Measurements from ENCODE around the gene CFAP20.
"Not testable (repeated sequence)": the region's sequence is repeated elsewhere in the genome, so short reads cannot be mapped to it uniquely, and the experiment has no call there.

The CFAP20 gene

DNA sequence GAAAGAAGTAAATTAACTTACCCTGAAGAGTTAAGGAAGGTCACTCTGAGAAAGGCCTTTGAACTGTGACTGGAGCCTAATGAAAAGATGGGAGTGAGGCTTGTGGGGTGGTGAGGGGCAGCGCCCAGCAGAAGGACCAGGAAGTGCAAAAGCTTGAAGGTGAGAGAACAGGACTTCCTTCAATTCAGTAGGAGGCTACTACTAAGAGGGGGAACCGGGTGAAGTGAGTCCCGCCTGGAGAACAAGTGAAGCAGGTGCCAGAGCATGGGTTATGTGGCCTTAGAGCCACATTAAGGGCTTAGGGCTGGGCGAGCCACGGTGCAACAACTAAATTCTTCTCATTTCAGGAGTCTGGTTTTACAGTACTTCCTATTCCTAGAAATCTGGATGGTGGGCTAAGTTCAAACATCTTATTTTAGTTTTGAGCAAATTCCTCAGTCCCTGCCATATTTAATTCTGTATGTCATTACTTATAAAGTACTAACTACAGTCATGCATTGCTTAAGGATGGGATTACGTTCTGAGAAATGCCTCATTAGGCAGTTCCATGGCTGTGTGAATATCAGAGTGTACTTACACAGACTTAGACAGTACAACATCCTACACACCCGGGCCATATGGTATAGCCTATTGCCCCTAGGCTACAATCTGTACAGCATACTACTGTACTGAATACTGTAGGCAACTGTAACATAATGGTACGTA lies 5.1 kb downstream of the CFAP20 start:
- no peak for DNase-seq

DNA sequence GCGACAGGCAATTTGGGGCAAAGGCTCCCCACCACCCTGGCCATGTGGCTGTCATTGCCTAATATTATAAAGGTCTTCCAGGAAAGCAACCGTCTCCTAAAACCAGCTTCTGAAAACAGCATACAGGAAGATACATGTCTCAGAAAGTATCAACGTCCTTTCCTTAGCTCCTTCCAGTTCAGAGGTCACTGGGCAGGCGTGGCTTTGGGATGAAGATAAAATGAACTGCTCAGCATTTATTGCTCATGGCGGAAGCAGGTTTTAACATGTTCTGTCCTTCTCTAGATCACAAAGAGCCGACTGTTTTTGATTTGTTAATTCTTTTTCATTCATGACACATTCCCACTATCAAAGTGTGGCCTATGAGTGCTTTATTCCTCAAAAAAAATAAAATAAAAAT lies 8.0 kb downstream of the CFAP20 start:
- no peak for DNase-seq

DNA sequence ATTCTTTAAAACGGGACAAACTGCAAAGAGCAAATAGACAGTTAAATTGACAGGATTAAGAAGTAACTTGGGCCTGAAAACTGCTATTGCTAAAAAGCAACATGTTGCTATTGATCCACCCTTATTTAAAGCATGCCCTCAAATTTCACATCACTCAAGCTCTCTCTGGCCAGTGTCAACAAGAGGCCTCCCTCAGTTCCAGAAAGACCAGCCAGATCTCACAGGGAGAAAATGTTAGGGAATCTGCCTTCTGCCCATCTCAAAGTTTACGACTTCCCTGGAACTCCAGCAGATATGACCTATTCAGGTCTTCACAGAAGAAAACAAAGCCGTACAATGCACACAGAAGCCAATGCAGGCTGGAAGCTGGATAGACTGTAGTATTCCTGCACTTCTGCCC lies 8.9 kb downstream of the CFAP20 start:
- DNase-seq = no peak

DNA sequence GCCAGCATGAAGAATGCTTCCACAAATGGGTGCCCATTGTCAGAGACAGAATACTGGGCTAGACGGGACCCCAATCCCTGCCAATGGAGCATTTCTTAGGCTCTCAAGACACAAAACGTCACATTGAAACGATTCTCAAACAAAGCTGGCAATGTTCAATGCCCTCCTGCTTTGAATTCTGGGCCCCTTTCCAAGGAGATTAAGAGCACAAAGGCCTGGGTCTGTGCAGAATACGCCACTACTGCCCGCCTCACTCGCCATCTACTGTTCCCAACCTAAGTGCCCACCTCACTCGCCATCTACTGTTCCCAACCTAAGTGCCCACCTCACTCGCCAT lies 9.7 kb downstream of the CFAP20 start:
- no peak for DNase-seq

DNA sequence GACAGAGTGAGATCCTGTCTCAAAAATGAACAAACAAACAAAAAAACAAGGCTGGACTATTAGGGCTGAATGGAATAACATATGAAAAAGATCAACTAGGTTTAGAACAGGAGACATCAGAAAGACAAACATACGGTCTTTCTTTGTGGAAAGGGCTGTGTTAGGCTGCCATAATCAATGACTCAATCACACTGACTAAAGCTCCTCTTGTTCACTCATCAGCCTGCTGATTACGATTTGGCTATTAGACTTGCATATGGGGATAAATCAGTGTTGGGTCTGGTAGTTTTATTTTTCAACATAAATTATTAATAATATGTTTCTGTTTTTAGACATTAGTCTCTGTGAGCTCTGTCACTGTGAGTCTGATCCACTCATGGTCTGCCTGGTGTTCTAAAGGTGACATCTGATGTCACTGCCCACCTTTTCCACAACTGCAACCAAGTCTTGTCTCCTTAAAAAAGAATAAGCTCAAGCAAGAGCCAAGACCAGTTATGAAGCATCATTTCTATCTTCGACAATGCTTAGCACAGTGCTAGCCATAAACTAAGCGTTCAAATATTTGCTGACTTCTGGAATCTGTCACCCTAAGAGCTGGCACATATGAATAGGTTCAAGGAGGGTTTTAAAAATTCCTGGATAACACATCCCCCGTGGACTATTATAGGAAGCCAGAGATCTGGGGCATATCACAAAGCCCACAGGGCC lies 10.2 kb downstream of the CFAP20 start:
- no peak for DNase-seq

DNA sequence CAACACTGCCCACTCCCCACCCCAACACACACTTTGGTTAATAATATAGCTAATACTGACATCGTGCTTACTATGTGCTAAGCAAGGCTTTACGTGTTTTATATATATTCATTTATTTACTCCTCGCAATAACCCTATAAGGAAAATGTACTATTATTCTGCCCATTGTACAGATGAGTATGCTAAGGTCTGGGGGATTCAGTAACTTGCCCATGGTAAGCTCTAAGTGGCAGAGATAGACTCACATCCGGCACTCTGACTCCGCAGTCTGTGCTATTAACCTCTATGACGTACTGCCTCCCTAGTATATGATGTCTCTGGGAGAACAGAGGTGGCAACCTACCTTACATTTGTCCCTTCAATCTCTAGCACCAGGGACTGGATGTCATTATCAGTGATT lies 12.7 kb downstream of the CFAP20 start:
- DNase-seq = no peak

DNA sequence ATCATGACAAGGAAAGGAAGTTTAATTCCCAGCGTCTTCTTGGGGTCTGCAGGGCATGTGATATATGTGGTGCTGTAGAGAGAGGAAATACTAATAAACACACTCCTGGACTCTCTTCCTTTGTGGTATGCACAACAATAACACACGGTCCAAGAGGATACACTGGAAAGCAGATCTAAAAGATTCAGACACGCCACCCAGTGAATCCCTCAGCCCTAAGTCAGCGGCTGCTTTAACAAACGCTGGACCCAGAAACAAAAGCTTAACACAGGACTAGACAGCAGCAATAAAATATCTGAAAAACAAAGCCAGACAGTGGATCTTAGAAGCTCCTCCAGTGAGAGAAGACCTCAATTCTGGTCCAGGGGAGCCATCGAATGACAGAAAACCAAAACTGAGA lies 13.1 kb downstream of the CFAP20 start:
- no peak for DNase-seq

DNA sequence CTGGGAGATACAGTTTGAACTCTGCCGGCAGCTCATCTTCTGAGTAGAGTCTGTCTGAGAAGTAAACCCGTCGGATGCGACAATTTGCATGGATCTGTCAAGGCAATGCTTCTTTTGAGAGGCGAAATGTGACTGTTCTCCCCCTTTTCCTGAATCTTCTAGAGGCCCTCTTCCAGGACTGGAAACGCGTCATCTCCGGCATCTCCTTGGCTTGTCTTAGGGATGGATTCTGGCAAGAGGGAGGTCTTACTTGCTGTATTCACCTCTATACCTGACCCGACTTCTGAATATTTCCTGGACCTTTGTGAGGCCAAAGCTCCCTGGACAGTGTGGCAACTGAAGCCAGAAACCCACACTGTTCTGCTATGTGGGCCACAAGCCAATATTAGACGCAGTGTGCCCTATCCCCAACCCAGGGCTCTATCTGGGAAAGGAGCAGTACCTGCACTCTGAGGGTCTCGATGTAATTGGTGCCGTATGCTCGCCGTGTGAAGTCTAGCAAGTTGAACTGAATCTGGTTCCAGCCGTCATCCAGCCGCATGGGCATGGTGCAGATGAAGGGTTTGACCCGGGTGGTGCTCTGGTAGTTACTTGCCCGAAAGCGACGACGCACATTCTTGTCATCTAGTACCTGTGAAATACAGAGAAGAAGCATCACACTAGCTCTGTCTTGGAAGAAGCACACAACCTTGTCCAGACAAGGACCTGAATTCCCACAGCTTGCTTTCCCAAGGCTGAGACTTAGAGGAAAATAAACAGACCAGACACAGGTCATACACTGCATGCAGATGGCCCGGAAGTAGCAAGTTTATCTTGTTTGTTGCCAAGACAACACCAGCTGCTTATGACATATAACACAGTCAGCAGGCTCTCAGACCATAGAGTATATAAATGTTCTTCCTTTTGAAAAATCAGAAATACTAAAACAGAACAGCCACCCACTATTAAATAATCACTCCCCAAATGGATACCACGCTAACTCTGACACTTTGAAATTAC lies 14.1 kb downstream of the CFAP20 start:
- no peak for DNase-seq

DNA sequence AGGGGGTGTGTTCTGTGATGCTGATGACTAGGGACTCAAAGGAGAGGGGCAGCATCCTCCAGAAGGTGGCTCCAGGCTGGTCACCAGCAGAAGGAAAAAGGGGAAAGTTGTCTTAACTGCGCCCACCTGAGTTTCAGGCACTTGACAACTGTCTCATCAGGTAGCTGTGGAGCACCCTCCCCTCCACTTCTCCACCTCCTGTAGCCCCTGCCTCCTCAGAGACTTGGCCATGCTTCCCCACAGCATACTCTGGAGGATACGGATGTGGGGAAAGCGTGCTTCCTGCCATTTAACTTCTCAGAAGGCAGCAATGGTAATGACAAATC lies 17.9 kb downstream of the CFAP20 start:
- no peak for DNase-seq

DNA sequence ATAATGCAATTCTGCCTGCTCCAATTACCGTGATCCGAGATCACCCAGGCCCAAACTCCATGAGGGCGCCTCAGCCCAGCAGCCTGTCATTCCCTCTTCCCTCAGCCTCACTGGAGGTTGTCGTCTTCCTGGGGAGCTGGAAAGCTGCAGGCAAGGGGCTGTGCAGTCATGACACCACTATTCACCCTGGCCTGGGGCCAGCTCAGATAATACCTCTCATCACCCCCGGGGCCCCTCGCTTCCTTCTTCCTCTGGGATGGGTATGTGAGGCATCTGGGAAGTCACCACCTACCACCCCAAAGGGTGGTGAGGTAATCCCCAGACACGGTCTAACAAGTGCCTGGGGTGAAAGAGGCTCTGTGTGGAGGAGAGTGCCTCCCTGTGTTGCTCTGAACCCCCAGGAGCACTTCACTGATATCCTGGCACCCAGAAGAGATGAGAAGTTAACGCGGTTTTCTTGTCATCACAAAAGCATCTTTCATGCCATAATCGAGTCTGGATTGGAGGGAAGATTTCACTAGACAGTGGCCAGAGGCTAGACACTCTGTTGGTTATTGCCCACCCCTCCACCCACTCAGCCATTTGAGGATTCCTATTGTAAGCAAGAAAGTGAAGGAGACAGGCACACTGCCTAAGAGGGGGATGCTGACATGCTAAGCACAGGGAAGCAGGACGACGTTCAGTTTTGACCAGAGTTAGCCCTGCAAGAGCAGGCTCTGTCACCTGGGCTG lies 18.4 kb downstream of the CFAP20 start:
- DNase-seq = no peak

DNA sequence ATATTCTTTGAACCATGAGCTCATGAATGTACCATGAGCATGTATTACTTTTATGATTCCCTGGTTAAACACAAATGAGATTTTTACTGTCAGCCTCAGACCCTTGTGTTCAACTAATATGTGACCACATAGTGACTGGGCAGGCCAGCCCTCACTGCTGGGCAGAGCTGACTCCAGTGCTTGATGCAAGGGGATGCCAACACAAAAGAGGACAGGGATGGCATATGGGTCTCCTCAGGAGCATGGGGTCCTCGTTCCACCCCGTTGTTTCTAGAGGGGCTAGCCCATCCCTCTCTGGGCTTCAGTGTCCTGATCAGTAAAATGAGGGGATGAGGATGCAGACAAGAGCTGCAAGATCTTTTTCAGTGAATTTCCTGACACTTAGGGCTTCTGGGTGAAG lies 19.3 kb downstream of the CFAP20 start:
- DNase-seq = no peak

DNA sequence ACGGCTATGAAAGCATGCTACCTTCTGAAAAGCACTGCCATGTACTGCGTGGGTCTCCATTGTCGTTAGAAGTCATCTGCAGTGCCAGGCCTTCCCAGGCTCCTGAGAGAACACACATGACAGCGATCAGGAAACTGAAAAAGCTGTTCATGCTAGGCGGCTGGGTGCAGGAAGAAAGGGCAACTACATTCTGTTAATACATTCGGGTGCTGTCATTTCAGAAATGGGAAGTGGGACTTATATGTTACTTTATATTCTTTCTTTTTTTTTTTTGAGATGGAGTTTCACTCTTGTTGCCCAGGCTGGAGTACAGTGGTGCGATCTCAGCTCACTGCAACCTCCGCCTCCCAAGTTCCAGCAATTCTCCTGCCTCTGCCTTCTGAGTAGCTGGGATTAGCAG lies 19.9 kb downstream of the CFAP20 start:
- DNase-seq = no peak

DNA sequence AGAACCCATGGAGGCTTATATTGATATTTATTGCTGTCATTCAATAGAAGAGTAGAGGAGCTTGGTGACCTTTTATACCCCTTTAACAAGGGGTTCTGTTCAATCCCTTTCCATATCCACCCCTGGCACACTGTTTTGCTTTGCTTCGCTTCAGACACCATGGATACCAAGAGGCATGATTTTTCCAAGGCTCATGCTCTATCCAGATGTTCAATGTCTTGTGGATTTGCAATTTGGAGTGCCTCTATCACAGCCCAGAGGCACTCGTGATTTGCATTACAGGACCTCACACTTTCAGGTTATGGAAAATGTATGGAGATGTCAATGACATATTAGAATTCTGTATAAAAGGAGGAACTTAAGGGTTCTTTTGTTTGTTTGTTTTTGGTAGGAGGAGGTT lies 21.5 kb downstream of the CFAP20 start:
- no peak for DNase-seq

DNA sequence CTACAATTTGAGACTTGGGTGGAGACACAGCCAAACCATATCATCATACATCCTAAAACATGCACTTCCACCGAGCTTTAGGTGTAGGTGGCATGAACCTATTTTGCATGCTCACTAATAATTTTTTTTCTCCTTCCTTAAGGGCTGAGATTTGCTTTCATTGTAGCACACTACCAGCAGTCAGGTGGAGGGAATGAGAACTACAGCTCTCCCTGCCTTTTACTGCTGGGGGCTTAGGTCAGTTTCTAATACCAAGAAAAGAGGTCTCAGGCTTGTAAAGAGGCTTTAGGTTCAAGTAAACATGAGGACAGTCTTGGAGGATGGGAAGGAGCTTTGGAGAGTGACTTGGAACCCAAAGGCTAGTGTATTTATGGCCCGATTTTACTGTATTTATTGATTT lies 22.0 kb downstream of the CFAP20 start:
- no peak for DNase-seq

DNA sequence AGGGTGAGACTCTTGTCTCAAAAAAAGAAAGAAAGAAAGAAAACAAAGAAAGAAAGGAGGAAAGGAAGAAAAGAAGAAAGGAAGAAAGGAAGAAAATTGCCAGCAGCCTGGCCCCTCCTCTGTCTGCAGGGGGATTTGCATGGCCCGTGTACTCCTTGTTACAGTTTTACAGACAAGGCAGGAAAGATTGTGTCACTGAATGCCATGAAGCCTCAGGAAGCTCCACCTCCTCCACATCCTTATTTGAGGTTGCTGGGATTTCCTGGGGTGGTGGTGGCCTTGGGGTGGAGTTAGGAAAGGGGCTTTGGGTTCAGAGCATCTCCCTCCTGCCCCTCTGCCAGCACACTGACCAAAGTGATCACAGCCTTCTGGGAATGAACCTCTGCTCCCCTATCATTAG lies 23.6 kb downstream of the CFAP20 start:
- no peak for DNase-seq

DNA sequence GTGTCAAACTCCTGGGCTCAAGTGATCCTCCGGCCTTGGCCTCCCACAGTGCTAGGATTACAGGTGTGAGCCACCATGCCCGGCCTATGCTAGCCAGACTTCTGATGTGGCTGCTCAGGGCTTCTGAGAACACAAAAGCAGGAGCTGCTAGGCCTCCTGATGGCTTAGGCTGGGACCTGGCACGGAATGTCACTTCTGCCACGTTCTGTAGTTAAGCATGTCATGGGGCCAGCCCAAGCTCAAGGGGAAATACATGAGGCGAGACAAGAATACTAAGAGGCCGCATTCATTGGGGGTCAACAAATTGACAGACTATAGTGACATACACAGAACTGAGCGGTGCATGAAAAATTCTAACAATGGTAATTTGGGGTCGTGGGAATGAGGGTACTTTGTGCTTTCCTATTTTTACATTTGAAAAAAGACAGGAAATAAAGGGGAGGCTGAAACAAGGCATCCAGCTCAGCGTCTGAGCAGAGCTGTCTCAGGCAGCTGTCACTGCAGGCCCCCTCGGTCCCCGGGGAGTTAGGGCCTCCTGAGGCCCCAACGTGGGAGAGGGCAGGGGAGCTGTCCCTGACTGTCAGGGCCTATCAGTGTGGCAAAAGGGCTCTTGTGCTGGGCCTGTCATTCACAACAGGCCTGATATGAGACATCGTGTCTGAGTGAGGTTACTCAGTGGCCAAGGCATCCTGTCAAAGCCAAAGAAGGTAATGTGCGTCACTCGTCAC lies 26.4 kb downstream of the CFAP20 start:
- DNase-seq = no peak

DNA sequence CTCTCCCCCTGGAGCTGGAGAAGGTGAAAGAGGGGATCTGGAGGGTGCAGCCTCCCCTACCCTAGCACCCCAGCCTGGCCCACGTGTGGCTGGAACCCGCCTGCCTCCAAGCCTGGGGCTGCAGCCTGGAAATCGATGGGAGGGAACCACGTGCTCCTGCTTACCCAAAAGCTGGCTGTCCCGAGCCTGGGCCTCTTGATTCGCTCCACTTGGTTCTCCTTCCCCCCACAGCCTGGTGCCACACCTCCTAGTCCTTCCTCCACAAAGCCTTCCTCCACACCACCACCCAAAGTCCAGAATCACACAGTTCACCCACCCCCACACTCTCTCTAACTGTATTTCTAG lies 29.3 kb downstream of the CFAP20 start:
- DNase-seq = no peak

DNA sequence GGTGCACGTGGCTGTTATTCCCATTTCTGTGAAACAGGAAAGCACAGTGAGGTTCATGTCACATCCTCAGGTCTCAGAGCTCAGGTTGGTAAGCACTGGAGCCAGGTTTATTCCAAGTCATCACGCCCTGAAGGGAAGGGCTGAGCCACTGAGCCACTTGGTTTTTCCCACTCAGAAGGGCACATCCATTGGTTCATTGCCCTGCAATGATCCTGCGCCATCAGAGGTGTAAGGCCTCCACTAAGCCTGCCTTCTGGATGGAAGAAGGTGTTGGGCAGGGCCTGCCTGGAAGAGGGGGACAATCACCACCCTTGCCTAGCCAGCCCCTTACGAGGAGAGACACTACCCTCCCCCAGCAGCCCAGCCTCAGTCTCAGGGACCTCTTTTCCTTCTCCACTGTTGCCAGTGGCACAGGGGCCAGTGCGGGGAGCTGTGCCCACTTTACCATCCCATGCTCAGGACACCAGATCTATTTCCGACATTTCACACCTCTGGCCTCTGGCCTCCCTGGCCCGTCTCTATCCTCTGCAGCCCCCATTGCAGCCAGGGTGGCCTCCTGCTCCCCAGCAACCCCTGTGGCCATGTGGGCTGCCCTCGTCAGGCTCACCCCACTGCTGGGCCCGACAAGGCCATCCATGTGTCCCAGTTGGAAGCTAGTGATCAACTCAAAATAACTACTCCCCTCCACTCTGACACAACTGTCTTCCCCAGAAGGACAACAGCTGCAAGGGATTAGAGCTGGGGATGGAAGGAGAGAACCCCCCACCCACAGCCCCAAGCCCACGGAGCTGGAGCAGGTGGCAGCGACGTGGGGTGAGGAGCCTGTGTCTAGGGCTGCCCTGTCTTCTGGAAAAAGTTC lies 29.9 kb downstream of the CFAP20 start:
- no peak for DNase-seq

DNA sequence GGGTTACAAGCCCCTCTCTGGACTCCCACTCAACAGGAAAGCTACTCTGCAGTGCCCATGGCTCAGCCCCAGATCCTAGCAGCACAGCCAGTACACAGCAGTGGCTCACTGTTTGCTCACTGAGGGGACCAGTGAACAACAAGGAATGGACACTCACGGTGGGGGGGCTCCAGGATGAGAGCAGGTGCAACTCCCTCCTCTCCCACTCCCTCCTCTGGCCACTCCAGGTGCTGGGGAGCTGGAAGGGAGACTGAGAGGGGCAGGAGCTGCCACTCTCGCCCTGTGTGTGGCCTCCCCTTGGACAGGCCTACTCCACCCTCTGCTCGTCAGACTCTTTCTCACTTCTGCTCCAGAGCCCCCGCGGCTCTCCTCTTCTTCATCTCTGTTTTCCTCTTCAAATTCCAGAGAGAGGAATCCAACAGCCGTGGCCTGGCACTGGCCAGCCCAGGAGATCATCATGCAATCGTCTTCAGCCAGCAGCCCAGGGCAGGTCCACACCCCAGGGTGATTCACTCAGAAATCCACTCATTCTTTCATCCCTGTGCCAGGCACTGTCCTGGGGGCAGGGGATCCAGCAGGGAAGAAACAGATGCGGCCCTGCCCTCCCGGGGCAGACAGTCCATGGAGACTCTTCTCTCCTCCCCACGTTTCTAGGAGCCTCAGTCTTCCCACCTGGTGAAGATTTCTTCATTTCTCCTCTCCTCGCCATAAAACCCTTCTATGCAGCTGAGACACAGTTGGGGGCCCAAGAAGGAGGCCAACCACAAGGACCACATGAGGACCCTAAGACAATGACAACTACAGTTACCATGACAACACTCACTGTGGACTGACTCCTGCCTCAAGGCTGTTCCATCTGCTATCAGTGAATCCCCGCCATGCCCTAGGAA lies 30.7 kb downstream of the CFAP20 start:
- no peak for DNase-seq

DNA sequence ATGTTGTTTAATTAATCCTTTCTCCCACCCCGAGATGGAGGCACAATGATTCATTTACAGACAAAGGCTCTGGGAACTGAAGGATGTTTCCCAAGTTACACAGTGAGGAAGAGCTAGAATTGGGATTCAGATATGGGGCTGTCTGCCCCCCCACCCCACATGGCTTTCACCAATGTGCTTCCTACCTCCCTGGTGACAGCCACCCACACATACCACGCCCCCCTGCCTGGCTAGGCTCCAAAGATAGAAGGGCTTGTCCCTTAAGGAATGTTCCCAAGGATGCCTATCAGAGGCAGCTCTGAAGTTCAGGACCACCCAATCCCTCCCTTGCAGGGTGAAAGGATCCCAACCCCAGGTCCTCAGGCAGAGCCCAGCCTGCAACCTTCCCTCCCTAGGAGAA lies 32.9 kb downstream of the CFAP20 start:
- DNase-seq = no peak

DNA sequence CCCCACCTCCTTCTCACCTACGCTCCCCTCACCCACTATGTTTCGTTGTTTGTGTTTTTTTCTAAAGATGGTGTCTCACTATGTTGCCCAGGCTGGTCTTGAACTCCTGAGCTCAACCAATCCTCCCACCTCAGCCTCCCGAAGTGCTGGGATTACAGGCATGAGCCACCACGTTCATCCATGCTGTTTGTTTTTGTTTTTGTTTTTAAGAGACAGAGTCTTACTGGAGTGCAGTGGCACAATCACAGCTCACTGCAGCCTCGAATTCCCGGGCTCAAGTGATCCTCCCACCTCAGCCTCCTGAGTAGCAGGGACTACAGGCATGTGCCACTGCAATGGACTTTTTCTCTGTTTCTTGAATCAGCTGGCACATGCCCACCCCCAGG lies 33.6 kb downstream of the CFAP20 start:
- DNase-seq = not testable (repeated sequence)
